A549 (cell line): ENCODE measurements around the gene SRGAP3. TPM values are rescaled to one million over a fixed set of nuclear protein-coding genes. Genes with fewer than 3 reads are reported as not detected.

Experiments
- ATAC-seq, 2 experiments: fragments of 200-7000 bp in 1 of 2; fragments of >200 bp in 1 of 2; cut with Nextera tagmentation in 1 of 2; cut with Tn5 transposase in 1 of 2; 3 replicates each; pipeline versions ENCODE4 v1.8.0 to v1.9.1; 2018 to 2020; ENCODE audit warnings: mild to moderate bottlenecking in 1 of 2, moderate library complexity in 1 of 2
- CTCF ChIA-PET: fragments of 300-600 bp; sonication (Branson Sonifier 250); formaldehyde crosslinking; extraction: SDS; loops from one replicate; lab custom pipeline; 2021; ENCODE audit warnings: antibody characterized with exemption, inconsistent platforms; lab: Yijun Ruan, JAX
- POLR2A ChIA-PET: fragments of 350-600 bp; formaldehyde crosslinking; extraction: SDS; loops from one replicate; lab custom pipeline; 2021; ENCODE audit warnings: antibody characterized with exemption, inconsistent platforms; lab: Yijun Ruan, JAX
- DNase-seq, 2 experiments: peaks; one replicate each; pipeline versions ENCODE4 v3.0.0 to v3.0.0-alpha.2; 2011 to 2016; ENCODE audit warnings: low read depth in 1 of 2, low spot score in 1 of 2
- FAIRE-seq: peaks from 2 replicates; lab custom pipeline; 2011; peaks lifted over from hg19 to GRCh38; lab: Jason Lieb, UNC
- H3K27ac ChIP-seq, 2 experiments: fragments of >200 bp; sonication (Bioruptor Twin); formaldehyde crosslinking; 3 replicates each; pipeline ENCODE4 v1.5.1; 2016 to 2017
- H3K4me1 ChIP-seq: fragments of >200 bp; sonication (Bioruptor Twin); formaldehyde crosslinking; 3 replicates; pipeline ENCODE4 v1.6.1; 2016
- H3K4me2 ChIP-seq: fragments of >200 bp; sonication (Bioruptor Twin); formaldehyde crosslinking; 3 replicates; pipeline ENCODE4 v1.6.1; 2016
- H3K4me3 ChIP-seq: fragments of >200 bp; sonication (Bioruptor Twin); formaldehyde crosslinking; 3 replicates; pipeline ENCODE4 v1.5.1; 2016
- H3K9me3 ChIP-seq: fragments of >200 bp; sonication (Bioruptor Twin); formaldehyde crosslinking; 3 replicates; pipeline ENCODE4 v1.6.1; 2016
- BCL3 ChIP-seq: fragments of >200 bp; sonication (Bioruptor Twin); formaldehyde crosslinking; IDR thresholded peaks from 3 replicates; pipeline ENCODE4 v1.6.1; 2016
- CBX8 ChIP-seq: fragments of 200-600 bp; sonication (generic); IDR thresholded peaks from 2 replicates; pipeline ENCODE4 v1.6.1; 2016
- CEBPB ChIP-seq, 2 experiments: fragments of >200 bp in 1 of 2; sonication (Bioruptor Twin) in 1 of 2; formaldehyde crosslinking in 1 of 2; IDR thresholded peaks; 2 replicates each; pipeline ENCODE4 v1.6.1; 2012 to 2016
- EHF ChIP-seq: fragments of 250-450 bp; sonication (Bioruptor Pico); IDR thresholded peaks from 2 replicates; pipeline ENCODE4 v1.5.0; 2020; ENCODE audit warnings: mild to moderate bottlenecking
- ESRRA ChIP-seq: fragments of 150-350 bp; IDR thresholded peaks from 2 replicates; pipeline ENCODE4 v1.6.1; 2014; ENCODE audit warnings: mild to moderate bottlenecking, low read length, borderline replicate concordance
- GATA3 ChIP-seq: IDR thresholded peaks from 2 replicates; pipeline ENCODE4 v1.6.1; 2012; ENCODE audit warnings: borderline replicate concordance
- HOXA7 ChIP-seq: fragments of 250-450 bp; sonication (Bioruptor Pico); IDR thresholded peaks from 2 replicates; pipeline ENCODE4 v1.5.0; 2020; ENCODE audit warnings: mild to moderate bottlenecking, moderate library complexity
- HOXB13 ChIP-seq: fragments of 250-450 bp; sonication (Bioruptor Pico); IDR thresholded peaks from 2 replicates; pipeline ENCODE4 v1.5.0; 2020; ENCODE audit warnings: low read depth, mild to moderate bottlenecking, moderate library complexity
- KDM5A ChIP-seq: fragments of 200-600 bp; sonication (generic); IDR thresholded peaks from 2 replicates; pipeline ENCODE4 v1.6.1; 2016; ENCODE audit warnings: antibody characterized with exemption, mild to moderate bottlenecking
- MAX ChIP-seq: IDR thresholded peaks from 2 replicates; pipeline ENCODE4 v1.6.1; 2012
- MYC ChIP-seq: IDR thresholded peaks from 2 replicates; pipeline ENCODE4 v1.6.1; 2012; ENCODE audit warnings: mild to moderate bottlenecking, inconsistent platforms, low read length, improper control_type of control experiment, borderline replicate concordance
- PBX3 ChIP-seq: IDR thresholded peaks from 2 replicates; pipeline ENCODE4 v1.6.1; 2012
- RFX5 ChIP-seq: fragments of 450-650 bp; IDR thresholded peaks from 2 replicates; pipeline ENCODE4 v1.7.1; 2014; ENCODE audit warnings: antibody characterized with exemption, mild to moderate bottlenecking, moderate library complexity
- SMC3 ChIP-seq: fragments of >200 bp; sonication (Bioruptor Twin); formaldehyde crosslinking; IDR thresholded peaks from 3 replicates; pipeline ENCODE4 v1.6.1; 2018; ENCODE audit warnings: inconsistent platforms
- ZNF302 ChIP-seq: fragments of 250-450 bp; sonication (Bioruptor Pico); IDR thresholded peaks from 2 replicates; pipeline ENCODE4 v1.9.0; 2021; ENCODE audit warnings: inconsistent platforms, mild to moderate bottlenecking, moderate library complexity
- WGBS: methylation state at CpG from one replicate; pipeline ENCODE4 v1.1.6; 2017; ENCODE audit errors: missing lambda C conversion rate; 5-methylcytosine and 5-hydroxymethylcytosine counted together
- polyA plus RNA-seq, 4 experiments: library from polyadenylated mRNA; depleted of rRNA in 3 of 4; stranded (reverse); fragments of >200 nt; fragmentation: RNase III in 1 of 4; extraction: RNeasy Plus Mini Kit Qiagen cat#74134 plus additional on column Dnase treatment in 1 of 4; gene quantifications; 2 replicates in 3 of 4; 3 replicates in 1 of 4; pipeline ENCODE4 v1.2.3, GENCODE V29; 2011 to 2017
- TF ChIP-seq, protein P1 (sequence below): fragments of 250-450 bp; sonication (Bioruptor Pico); IDR thresholded peaks from 2 replicates; pipeline ENCODE4 v1.5.0; 2020; ENCODE audit warnings: low read depth, mild to moderate bottlenecking, moderate library complexity
- TF ChIP-seq, protein P2 (sequence below): fragments of 450-650 bp; IDR thresholded peaks from 2 replicates; pipeline ENCODE4 v1.6.1; 2014; ENCODE audit warnings: antibody characterized with exemption
- TF ChIP-seq, protein P3 (sequence below): fragments of 250-450 bp; sonication (Bioruptor Pico); IDR thresholded peaks from 2 replicates; pipeline ENCODE4 v1.5.0; 2021; ENCODE audit warnings: mild to moderate bottlenecking, moderate library complexity, borderline replicate concordance

Gene SRGAP3
- polyA plus RNA-seq, 2 of the 4 experiments (the other 2 are of a cell fraction) = 1.6 to 2.5 TPM

DNA sequence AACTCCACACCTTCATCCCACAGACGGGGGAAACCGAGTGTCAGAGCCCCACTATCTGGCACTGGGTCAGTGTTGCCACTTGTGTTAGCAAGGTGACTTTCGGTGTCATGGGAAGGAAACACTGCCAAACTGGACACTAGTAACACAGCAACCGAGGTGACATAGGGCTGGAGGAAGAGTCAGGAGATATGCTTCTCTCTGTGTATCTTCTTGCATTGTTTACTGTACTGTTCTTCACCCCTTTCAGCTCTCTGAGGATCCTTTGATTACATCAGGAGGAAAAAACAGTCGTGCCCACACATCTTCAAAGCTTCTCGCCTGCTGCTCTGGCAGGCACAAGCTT lies 176.8 kb downstream of the SRGAP3 start:
- TF ChIP-seq, protein P1, sequence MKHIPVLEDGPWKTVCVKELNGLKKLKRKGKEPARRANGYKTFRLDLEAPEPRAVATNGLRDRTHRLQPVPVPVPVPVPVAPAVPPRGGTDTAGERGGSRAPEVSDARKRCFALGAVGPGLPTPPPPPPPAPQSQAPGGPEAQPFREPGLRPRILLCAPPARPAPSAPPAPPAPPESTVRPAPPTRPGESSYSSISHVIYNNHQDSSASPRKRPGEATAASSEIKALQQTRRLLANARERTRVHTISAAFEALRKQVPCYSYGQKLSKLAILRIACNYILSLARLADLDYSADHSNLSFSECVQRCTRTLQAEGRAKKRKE (CRISPR knock-in tag) = no peak
- TF ChIP-seq GATA3 (no peak), CEBPB (IDR thresholded peaks at IDR 0.05) (no peak), EHF (CRISPR knock-in tag) (no peak)
- FAIRE-seq = no peak
- no peak for DNase-seq
- H3K9me3 ChIP-seq = no peaks in the 10 kb centered on the region
- CTCF ChIA-PET = interaction anchor here (1.2 to 1.3 kb wide), 2 partner anchors 9 to 10 kb away, joined by 4 to 5 read pairs; no protein-coding TSS in a partner anchor
- no peak overlapping the region for H3K4me2 ChIP-seq
- no peak overlapping the region for H3K4me3 ChIP-seq
- no peak for ATAC-seq
- no peaks in the 10 kb centered on the region for H3K4me1 ChIP-seq
- POLR2A ChIA-PET = no interaction called here
- 53% methylated on average over 6 of the region's 6 CpGs for WGBS
- H3K27ac ChIP-seq = no peak overlapping the region

GRCh38 chr3:9071936-9072666 lies 177.3 kb downstream of the SRGAP3 start:
- no peaks in the 10 kb centered on the region for H3K9me3 ChIP-seq
- DNase-seq (no peak), FAIRE-seq (no peak), ATAC-seq (no peak; a peak in 1 of 6 replicates)
- TF ChIP-seq, protein P2, sequence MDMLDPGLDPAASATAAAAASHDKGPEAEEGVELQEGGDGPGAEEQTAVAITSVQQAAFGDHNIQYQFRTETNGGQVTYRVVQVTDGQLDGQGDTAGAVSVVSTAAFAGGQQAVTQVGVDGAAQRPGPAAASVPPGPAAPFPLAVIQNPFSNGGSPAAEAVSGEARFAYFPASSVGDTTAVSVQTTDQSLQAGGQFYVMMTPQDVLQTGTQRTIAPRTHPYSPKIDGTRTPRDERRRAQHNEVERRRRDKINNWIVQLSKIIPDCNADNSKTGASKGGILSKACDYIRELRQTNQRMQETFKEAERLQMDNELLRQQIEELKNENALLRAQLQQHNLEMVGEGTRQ = no peak
- TF ChIP-seq PBX3 (no peak), SMC3 (no peak), HOXA7 (CRISPR knock-in tag) (no peak), RFX5 (no peak), KDM5A (no peak), MYC (no peak), ZNF302 (CRISPR knock-in tag) (no peak), BCL3 (no peak), ESRRA (no peak), CBX8 (no peak), EHF (CRISPR knock-in tag) (no peak), MAX (no peak), HOXB13 (CRISPR knock-in tag) (no peak)
- TF ChIP-seq, protein P3, sequence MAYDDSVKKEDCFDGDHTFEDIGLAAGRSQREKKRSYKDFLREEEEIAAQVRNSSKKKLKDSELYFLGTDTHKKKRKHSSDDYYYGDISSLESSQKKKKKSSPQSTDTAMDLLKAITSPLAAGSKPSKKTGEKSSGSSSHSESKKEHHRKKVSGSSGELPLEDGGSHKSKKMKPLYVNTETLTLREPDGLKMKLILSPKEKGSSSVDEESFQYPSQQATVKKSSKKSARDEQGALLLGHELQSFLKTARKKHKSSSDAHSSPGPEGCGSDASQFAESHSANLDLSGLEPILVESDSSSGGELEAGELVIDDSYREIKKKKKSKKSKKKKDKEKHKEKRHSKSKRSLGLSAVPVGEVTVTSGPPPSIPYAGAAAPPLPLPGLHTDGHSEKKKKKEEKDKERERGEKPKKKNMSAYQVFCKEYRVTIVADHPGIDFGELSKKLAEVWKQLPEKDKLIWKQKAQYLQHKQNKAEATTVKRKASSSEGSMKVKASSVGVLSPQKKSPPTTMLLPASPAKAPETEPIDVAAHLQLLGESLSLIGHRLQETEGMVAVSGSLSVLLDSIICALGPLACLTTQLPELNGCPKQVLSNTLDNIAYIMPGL (CRISPR knock-in tag) = no peak
- no peak overlapping the region for H3K27ac ChIP-seq
- POLR2A ChIA-PET = no interaction called here
- no peak overlapping the region for H3K4me3 ChIP-seq
- no peaks in the 10 kb centered on the region for H3K4me1 ChIP-seq
- CTCF ChIA-PET = interaction anchor here (1.2 kb wide), 1 partner anchor 9 kb away, joined by 5 read pairs; no protein-coding TSS in a partner anchor
- 51% methylated on average over 10 of the region's 10 CpGs for WGBS
- no peak overlapping the region for H3K4me2 ChIP-seq
